Mesenchymal stem cell (in vitro differentiated cells and primary cell): ENCODE measurements around the gene ZNF528.

Source experiments
- DNase-seq: peaks from one replicate; pipeline ENCODE4 v3.0.0-alpha.2; 2013
- H2AFZ ChIP-seq: one replicate; pipeline ENCODE4 v1.6.1; 2013; ENCODE audit warnings: low read depth, mild to moderate bottlenecking, control low read depth, inconsistent platforms, low read length, moderate library complexity
- H2AK5ac ChIP-seq: 2 replicates; pipeline ENCODE4 v1.6.1; 2013; ENCODE audit warnings: low read length, moderate library complexity, mild to moderate bottlenecking, inconsistent platforms; ENCODE audit not compliant: severe bottlenecking
- H2BK120ac ChIP-seq: one replicate; pipeline ENCODE4 v1.6.1; 2013; ENCODE audit warnings: low read depth, mild to moderate bottlenecking, inconsistent platforms, low read length, moderate library complexity
- H2BK12ac ChIP-seq, 2 experiments: one replicate each; pipeline ENCODE4 v1.6.1; 2013; ENCODE audit warnings: inconsistent platforms in 2 of 2, low read length in 2 of 2, mild to moderate bottlenecking in 2 of 2, moderate library complexity in 2 of 2, control low read depth in 1 of 2
- H2BK15ac ChIP-seq: one replicate; pipeline ENCODE4 v1.6.1; 2013; ENCODE audit warnings: mild to moderate bottlenecking, low read depth, inconsistent platforms; ENCODE audit not compliant: poor library complexity, severe bottlenecking
- H2BK5ac ChIP-seq: 2 replicates; pipeline ENCODE4 v1.6.1; 2013; ENCODE audit warnings: low read depth, mild to moderate bottlenecking, low read length, control low read depth, inconsistent platforms; ENCODE audit not compliant: poor library complexity, severe bottlenecking
- H3K14ac ChIP-seq, 2 experiments: one replicate each; pipeline ENCODE4 v1.6.1; 2013; ENCODE audit warnings: inconsistent platforms in 2 of 2, low read length in 2 of 2, control low read depth in 1 of 2, mild to moderate bottlenecking in 1 of 2, moderate library complexity in 1 of 2
- H3K18ac ChIP-seq, 2 experiments: one replicate each; pipeline ENCODE4 v1.6.1; 2013; ENCODE audit warnings: inconsistent platforms in 2 of 2, low read length in 2 of 2, control low read depth in 1 of 2, low read depth in 1 of 2, mild to moderate bottlenecking in 1 of 2
- H3K23ac ChIP-seq, 2 experiments: one replicate each; pipeline ENCODE4 v1.6.1; 2013; ENCODE audit warnings: inconsistent platforms in 2 of 2, low read length in 2 of 2, mild to moderate bottlenecking in 2 of 2, moderate library complexity in 2 of 2, control low read depth in 1 of 2
- H3K27ac ChIP-seq: 2 replicates; pipeline ENCODE4 v1.5.1; 2013; ENCODE audit warnings: mild to moderate bottlenecking, moderate library complexity, low read length, control low read depth, inconsistent platforms; ENCODE audit not compliant: poor library complexity, severe bottlenecking
- H3K27me3 ChIP-seq, 2 experiments: 2 replicates each; pipeline versions ENCODE4 v1.6.1 to v1.7.0; 2013; ENCODE audit warnings: low read length in 2 of 2, mild to moderate bottlenecking in 2 of 2, moderate library complexity in 2 of 2, control low read depth in 1 of 2, inconsistent platforms in 1 of 2; ENCODE audit not compliant: control insufficient read depth in 1 of 2, insufficient read depth in 1 of 2
- H3K36me3 ChIP-seq, 2 experiments: 2 replicates each; pipeline versions ENCODE4 v1.6.1 to v1.7.0; 2013; ENCODE audit warnings: low read length in 2 of 2, control low read depth in 1 of 2, inconsistent platforms in 1 of 2, low read depth in 1 of 2, mild to moderate bottlenecking in 1 of 2; ENCODE audit not compliant: insufficient read depth in 2 of 2, control insufficient read depth in 1 of 2
- H3K4ac ChIP-seq, 2 experiments: one replicate each; pipeline ENCODE4 v1.6.1; 2013; ENCODE audit warnings: inconsistent platforms in 2 of 2, low read length in 2 of 2, mild to moderate bottlenecking in 2 of 2, moderate library complexity in 2 of 2, control low read depth in 1 of 2, low read depth in 1 of 2
- H3K4me1 ChIP-seq: 2 replicates; pipeline ENCODE4 v1.6.1; 2013; ENCODE audit warnings: low read depth, low read length, control low read depth; ENCODE audit not compliant: control insufficient read depth, insufficient read depth
- H3K4me2 ChIP-seq: 2 replicates; pipeline ENCODE4 v1.6.1; 2013; ENCODE audit warnings: low read length, mild to moderate bottlenecking, inconsistent platforms; ENCODE audit not compliant: poor library complexity, severe bottlenecking
- H3K4me3 ChIP-seq, 2 experiments: 2 replicates each; pipeline versions ENCODE4 v1.5.1 to v1.7.0; 2013; ENCODE audit warnings: low read length in 2 of 2, mild to moderate bottlenecking in 2 of 2, control low read depth in 1 of 2, low read depth in 1 of 2; ENCODE audit not compliant: insufficient read depth in 1 of 2
- H3K79me1 ChIP-seq: replicated peaks from 2 replicates; pipeline ENCODE4 v1.6.1; 2013; ENCODE audit warnings: mild to moderate bottlenecking, control low read depth, low read length, inconsistent platforms; ENCODE audit not compliant: poor library complexity, severe bottlenecking
- H3K9ac ChIP-seq: 2 replicates; pipeline ENCODE4 v1.7.0; 2013; ENCODE audit warnings: mild to moderate bottlenecking, low read length, moderate library complexity
- H3K9me3 ChIP-seq: 2 replicates; pipeline ENCODE4 v1.7.0; 2013; ENCODE audit warnings: mild to moderate bottlenecking, low read length; ENCODE audit not compliant: control insufficient read depth
- H4K8ac ChIP-seq: one replicate; pipeline ENCODE4 v1.6.1; 2013; ENCODE audit warnings: inconsistent platforms, mild to moderate bottlenecking, low read length, moderate library complexity
- H4K91ac ChIP-seq: one replicate; pipeline ENCODE4 v1.6.1; 2013; ENCODE audit warnings: mild to moderate bottlenecking, low read length, inconsistent platforms
- WGBS: methylation state at CpG from one replicate; pipeline ENCODE4 v1.1.7; 2013; ENCODE audit warnings: mixed read lengths; 5-methylcytosine and 5-hydroxymethylcytosine counted together

Gene ZNF528

DNA sequence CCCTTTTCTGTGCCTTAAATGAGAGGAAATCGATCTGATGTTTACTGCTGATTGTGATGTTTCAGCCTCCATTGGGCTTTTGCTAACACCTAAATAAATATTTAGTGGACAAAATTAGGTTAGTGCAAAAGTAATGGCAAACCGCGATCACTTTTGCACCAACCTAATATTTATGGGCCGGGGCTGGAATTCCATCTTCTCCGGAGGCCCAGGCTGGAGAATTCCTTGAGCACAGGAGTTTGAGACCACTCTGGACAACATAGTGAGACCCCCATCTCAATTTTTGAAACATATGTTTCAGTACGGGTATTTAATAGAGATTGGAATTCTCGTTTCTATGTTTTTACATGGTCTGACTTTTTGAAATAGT is 27.3 kb upstream of the ZNF528 start:
- no peak overlapping the region for H2AK5ac ChIP-seq
- peak overlapping the region; percentile 73 for H2AFZ ChIP-seq
- peak overlapping the region; percentile 78 for H4K8ac ChIP-seq
- H2BK12ac ChIP-seq = no peak overlapping the region
- peak overlapping the region; percentile 23 for H4K91ac ChIP-seq
- peak overlapping the region; percentile 53 for H3K4me2 ChIP-seq
- 50% methylated on average over 4 of the region's 7 CpGs for WGBS
- H3K9ac ChIP-seq = peak overlapping the region; percentile 98
- peaks cover 19 to 43% of the 10 kb centered on the region in 2 experiments for H3K36me3 ChIP-seq
- peak overlapping the region; percentile 97 for H3K27ac ChIP-seq
- peaks cover 65% of the 10 kb centered on the region for H3K9me3 ChIP-seq
- peak overlapping the region; percentile 82 to 89 for H3K4ac ChIP-seq
- no peak overlapping the region for H2BK5ac ChIP-seq
- DNase-seq = no peak
- no peaks in the 10 kb centered on the region for H3K27me3 ChIP-seq
- peak overlapping the region in 1 of 2 experiments; percentile 96 for H3K18ac ChIP-seq
- H2BK120ac ChIP-seq = no peak overlapping the region
- peaks cover 1% of the 10 kb centered on the region for H3K4me1 ChIP-seq
- peak overlapping the region; percentile 75 for H2BK15ac ChIP-seq
- H3K14ac ChIP-seq = peak overlapping the region in 1 of 2 experiments; percentile 62
- H3K79me1 ChIP-seq = peaks cover 6% of the 10 kb centered on the region
- no peak overlapping the region for H3K23ac ChIP-seq
- peak overlapping the region; percentile 67 to 86 for H3K4me3 ChIP-seq

DNA sequence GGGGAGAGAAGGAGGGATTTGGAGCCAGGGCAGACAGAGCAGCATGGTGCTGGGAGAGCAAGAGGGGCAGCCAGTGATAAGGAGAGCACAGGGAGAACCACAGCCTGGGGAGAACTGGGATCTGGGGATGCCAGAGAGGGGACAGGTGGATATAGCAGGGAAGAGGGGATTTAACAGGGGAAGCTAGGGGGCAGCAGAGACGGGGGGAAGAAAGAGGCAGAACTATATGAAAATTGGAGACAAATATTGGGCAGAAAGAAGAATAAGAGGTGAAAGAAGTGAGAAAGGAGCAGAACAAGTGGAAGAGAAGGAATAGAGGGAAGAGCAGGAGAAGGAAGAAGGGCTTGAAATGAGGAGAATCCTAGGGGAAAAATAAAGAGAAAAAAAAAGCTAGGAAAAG is 6.5 kb upstream of the ZNF528 start:
- H2BK15ac ChIP-seq = no peak overlapping the region
- H2AFZ ChIP-seq = peak overlapping the region; percentile 27
- H3K36me3 ChIP-seq = peaks cover 20 to 48% of the 10 kb centered on the region in 2 experiments
- no peak overlapping the region for H3K14ac ChIP-seq
- no peak overlapping the region for H3K27ac ChIP-seq
- H3K9me3 ChIP-seq = peaks cover 83% of the 10 kb centered on the region
- no peak overlapping the region for H2AK5ac ChIP-seq
- H3K9ac ChIP-seq = no peak overlapping the region
- H4K91ac ChIP-seq = no peak overlapping the region
- H3K4ac ChIP-seq = no peak overlapping the region
- H2BK5ac ChIP-seq = no peak overlapping the region
- H3K27me3 ChIP-seq = no peaks in the 10 kb centered on the region
- DNase-seq = no peak
- H3K4me3 ChIP-seq = no peak overlapping the region
- H2BK120ac ChIP-seq = no peak overlapping the region
- no peak overlapping the region for H3K23ac ChIP-seq
- no peak overlapping the region for H4K8ac ChIP-seq
- no peaks in the 10 kb centered on the region for H3K4me1 ChIP-seq
- H2BK12ac ChIP-seq = no peak overlapping the region
- H3K79me1 ChIP-seq = peaks cover 8% of the 10 kb centered on the region
- WGBS = 77% methylated on average over 1 of the region's 1 CpG
- no peak overlapping the region for H3K4me2 ChIP-seq
- H3K18ac ChIP-seq = no peak overlapping the region

DNA sequence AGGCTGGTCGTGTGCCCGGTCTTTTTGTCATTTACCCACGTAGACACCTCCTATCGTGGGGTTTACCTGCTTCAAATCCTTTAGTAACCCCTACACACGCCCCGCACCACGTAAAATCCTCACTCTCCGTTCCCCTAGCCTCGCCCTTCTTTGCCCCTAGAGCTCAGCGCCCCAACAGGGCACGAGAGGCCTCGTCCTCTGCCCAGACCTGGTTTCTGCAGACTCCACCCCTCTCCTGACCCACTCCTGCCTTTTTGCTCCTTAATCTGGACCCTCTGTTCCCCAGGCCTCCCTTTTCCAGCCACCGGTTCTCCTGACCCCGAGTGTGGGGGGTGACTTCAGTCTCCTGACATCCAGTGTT is 412 bp downstream of the ZNF528 start:
- Histone ChIP-seq H2BK12ac (no peak overlapping the region), H3K9me3 (peaks cover 64% of the 10 kb centered on the region), H3K27ac (peak overlapping the region; percentile 81), H3K4me3 (peak overlapping the region; percentile 68 to 95), H4K8ac (peak overlapping the region; percentile 83), H3K4me2 (peak overlapping the region; percentile 73), H3K4ac (peak overlapping the region; percentile 68 to 81), H2BK15ac (peak overlapping the region; percentile 39), H3K18ac (peak overlapping the region; percentile 52 to 83), H3K27me3 (no peaks in the 10 kb centered on the region), H3K14ac (peak overlapping the region in 1 of 2 experiments; percentile 26), H3K79me1 (peaks cover 25% of the 10 kb centered on the region), H3K4me1 (peaks cover 2% of the 10 kb centered on the region), H2AFZ (peak overlapping the region; percentile 46), H3K36me3 (peaks cover 33 to 65% of the 10 kb centered on the region in 2 experiments), H2BK5ac (no peak overlapping the region), H3K9ac (peak overlapping the region; percentile 97), H4K91ac (peak overlapping the region; percentile 60), H2AK5ac (peak overlapping the region; percentile 60), H2BK120ac (no peak overlapping the region), H3K23ac (no peak overlapping the region)
- DNase-seq = no peak
- WGBS = 5% methylated on average over 14 of the region's 14 CpGs

DNA sequence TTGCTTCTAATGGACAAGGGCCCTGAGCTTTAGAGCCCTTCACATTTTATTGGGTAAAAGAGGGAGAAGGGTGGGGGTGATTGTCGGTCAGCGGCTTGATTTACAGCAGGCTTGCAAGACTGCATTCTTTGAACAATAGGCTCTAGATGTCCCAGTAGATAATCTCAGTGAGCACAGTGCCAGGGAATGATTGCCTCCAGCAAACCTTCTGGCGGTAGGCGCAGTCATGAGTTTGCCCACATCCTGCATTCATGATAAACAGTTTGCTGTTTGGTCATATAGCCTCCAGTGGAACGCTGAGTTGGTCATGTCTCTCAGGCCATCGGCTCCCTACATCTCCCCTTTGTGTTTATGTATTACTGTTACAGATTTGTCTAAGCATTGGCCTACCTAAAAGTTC is 12.6 kb downstream of the ZNF528 start:
- no peak overlapping the region for H2BK15ac ChIP-seq
- H3K27me3 ChIP-seq = no peaks in the 10 kb centered on the region
- WGBS = 97% methylated on average over 4 of the region's 6 CpGs

More for the DNA sequence above, 12.6 kb downstream of the ZNF528 start:
- Histone ChIP-seq H2AK5ac (no peak overlapping the region), H3K14ac (no peak overlapping the region), H3K79me1 (no peaks in the 10 kb centered on the region), H2BK120ac (no peak overlapping the region), H3K4me2 (no peak overlapping the region), H2AFZ (no peak overlapping the region), H3K4ac (no peak overlapping the region), H3K4me3 (peak overlapping the region in 1 of 2 experiments; percentile 32), H3K27ac (no peak overlapping the region), H3K4me1 (no peaks in the 10 kb centered on the region), H3K23ac (no peak overlapping the region), H4K91ac (no peak overlapping the region), H2BK5ac (no peak overlapping the region), H3K9me3 (peaks cover 99% of the 10 kb centered on the region), H3K36me3 (peaks cover 53 to 96% of the 10 kb centered on the region in 2 experiments), H3K18ac (no peak overlapping the region), H2BK12ac (no peak overlapping the region), H3K9ac (no peak overlapping the region), H4K8ac (no peak overlapping the region)
- DNase-seq = no peak
